ENCODE measurements around the gene DUSP9. TPM values are rescaled to one million over a fixed set of nuclear protein-coding genes. Genes with fewer than 3 reads are reported as not detected.

Gene DUSP9
- total and polyA plus RNA-seq, 2 donors (not counting 3 experiments of a cell fraction or from before 2014, with no cell fraction given), result 0.04 TPM; not detected in 1

- BruUV-seq (replicated peaks), result no TSS peak
- no peak overlapping the region for H3K9ac ChIP-seq (replicated peaks; ENCODE audit: extremely low read depth, insufficient read depth, low read length)
- H2AFZ ChIP-seq (ENCODE audit: low read depth, low read length), result no peak overlapping the region
- H3K27me3 ChIP-seq (ENCODE audit: control insufficient read depth in 2 of 2, insufficient read depth in 2 of 2, low read length in 2 of 2), result peaks cover 5 to 12% of the 10 kb centered on the region in 2 experiments
- intact Hi-C loops (cut with micrococcal nuclease), result no loop called here
- DNase-seq (ENCODE audit: low read depth, low spot score) (no peak), FAIRE-seq (no peak)
- dilution Hi-C loops (cut with MboI; ENCODE audit: extremely low pct_ligation_motif_present, low sequenced_read_pairs), result no loop called here
- H3K9me3 ChIP-seq (replicated peaks; ENCODE audit: control insufficient read depth, insufficient read depth, low read length), result no peaks in the 10 kb centered on the region
- H3K9me1 ChIP-seq (replicated peaks; ENCODE audit: control insufficient read depth, extremely low read depth, insufficient read depth, low read length), result no peaks in the 10 kb centered on the region
- CTCF ChIA-PET, result interaction anchor here (1.2 to 6.8 kb wide), 3 partner anchors 12 to 118 kb away, joined by 5 to 89 read pairs (median 18); no protein-coding TSS in a partner anchor
- H3K79me2 ChIP-seq (ENCODE audit: control insufficient read depth, insufficient read depth, low read length), result no peaks in the 10 kb centered on the region
- H4K20me1 ChIP-seq (replicated peaks; ENCODE audit: control insufficient read depth, extremely low read depth, insufficient read depth, low read length), result no peaks in the 10 kb centered on the region
- H3K4me3 ChIP-seq (replicated peaks in 1 of 3; ENCODE audit: insufficient read depth in 1 of 3, low read depth in 1 of 3, low read length in 3 of 3), result no peak overlapping the region
- H3K4me2 ChIP-seq (ENCODE audit: insufficient read depth, low read length), result no peak overlapping the region
- no peak overlapping the region for H3K27ac ChIP-seq (ENCODE audit: insufficient read depth, low read depth, low read length)
- TF ChIP-seq MYC (IDR thresholded peaks at IDR 0.05; ENCODE audit: low read depth, low read length), result no peak
- TF ChIP-seq JUN (IDR thresholded peaks at IDR 0.05; ENCODE audit: borderline replicate concordance, insufficient read depth, insufficient read length, low read depth), result no peak
- TF ChIP-seq FOS (IDR thresholded peaks at IDR 0.05; ENCODE audit: borderline replicate concordance, insufficient read depth, low read length), result no peak
- TF ChIP-seq EZH2 (IDR thresholded peaks at IDR 0.05; ENCODE audit: borderline replicate concordance, low read depth, low read length, severe bottlenecking), result no peak
- TF ChIP-seq POLR2AphosphoS5 (IDR thresholded peaks at IDR 0.05; ENCODE audit: insufficient read depth, low read depth, low read length), result no peak
- TF ChIP-seq POLR2A (IDR thresholded peaks at IDR 0.05; ENCODE audit: low read depth, low read length), result no peak
- TF ChIP-seq GATA2 (IDR thresholded peaks at IDR 0.05; ENCODE audit: insufficient read depth, insufficient read length, low read depth, low read length), result no peak
- no peak for TF ChIP-seq MAX (IDR thresholded peaks at IDR 0.05; ENCODE audit: insufficient read depth, insufficient read length)
- no peak for TF ChIP-seq CTCF (IDR thresholded peaks at IDR 0.05; ENCODE audit: extremely low read depth in 1 of 2, insufficient read depth in 1 of 2, low read depth in 1 of 2, low read length in 2 of 2)
- H3K36me3 ChIP-seq (ENCODE audit: control insufficient read depth in 2 of 2, extremely low read depth in 1 of 2, insufficient read depth in 2 of 2, low read length in 2 of 2), result no peaks in the 10 kb centered on the region
- POLR2A ChIA-PET, result no interaction called here
- H3K4me1 ChIP-seq (ENCODE audit: control insufficient read depth, extremely low read depth, insufficient read depth, low read length), result no peaks in the 10 kb centered on the region
Measured at GRCh38 chrX:153671589-153672530, 24.9 kb downstream of the DUSP9 start.
